ENCODE data around the gene ILRUN.

- TF ChIP-seq POLR2A (IDR thresholded peaks at IDR 0.05; ENCODE audit: low read depth, low read length) (no peak), POLR2AphosphoS5 (IDR thresholded peaks at IDR 0.05; ENCODE audit: low read depth, low read length) (no peak)
Observed at GRCh38 chr6:34695729-34696188, 808 bp downstream of the ILRUN start.

Data from GM12892 (cell line).